ENCODE data around the gene ID3.

- TF ChIP-seq ZNF274 (IDR thresholded peaks at IDR 0.05; ENCODE audit: low read depth, low read length) = no peak
- no peak for TF ChIP-seq SUZ12 (IDR thresholded peaks at IDR 0.05; ENCODE audit: extremely low read depth, insufficient read depth, insufficient read length)
Measured at GRCh38 chr1:23558140-23558871, 995 bp downstream of the ID3 start.
